SW480 (cell line): Measurements from ENCODE around the gene MRPL37.
"Not testable (repeated sequence)": the region's sequence is repeated elsewhere in the genome, so short reads cannot be mapped to it uniquely, and the experiment has no call there.

Experiments
- DNase-seq: peaks from one replicate; pipeline ENCODE4 v3.0.0-alpha.2; 2016; ENCODE audit warnings: low spot score

Gene MRPL37

GRCh38 chr1:54172614-54173599 is 27.1 kb upstream of the MRPL37 start:
- no peak for DNase-seq

GRCh38 chr1:54173681-54174080 is 26.3 kb upstream of the MRPL37 start:
- DNase-seq: no peak

- no peak for DNase-seq
These were observed 25.9 kb upstream of the MRPL37 start for GRCh38 chr1:54174106-54174505.

DNA sequence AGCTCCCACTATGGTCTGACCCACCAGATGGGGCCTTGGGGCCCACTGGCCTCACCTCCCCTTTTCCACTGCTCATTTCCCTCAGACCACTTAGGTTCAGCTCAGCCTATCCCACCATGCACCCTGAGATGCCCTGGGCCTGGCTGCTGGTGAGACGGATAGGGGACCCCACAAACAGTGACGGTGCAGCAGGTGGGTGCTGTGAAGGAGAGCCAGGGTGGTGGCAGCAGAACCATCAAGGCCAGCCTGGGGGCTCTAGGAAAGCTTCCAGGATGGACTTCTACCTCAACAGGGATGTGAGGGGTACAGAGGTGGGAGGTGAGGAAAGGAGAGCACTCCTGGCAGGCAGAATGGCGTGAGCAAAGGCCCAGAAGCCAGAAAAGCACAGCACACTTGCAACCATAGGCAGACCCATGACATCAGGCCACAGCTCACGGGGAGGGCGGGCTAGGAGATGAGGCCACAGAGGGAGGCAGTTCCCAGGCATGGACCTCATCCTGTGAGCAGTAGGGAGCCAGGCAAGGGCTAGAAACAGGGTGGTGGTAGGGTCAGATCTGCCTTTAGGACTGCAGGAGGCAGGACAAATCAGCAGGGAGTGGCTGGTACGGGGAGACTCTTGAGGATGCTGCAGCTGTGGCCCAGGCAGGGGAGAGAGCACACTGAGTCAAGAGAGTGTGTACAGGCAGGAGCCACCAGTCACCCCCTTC is 23.2 kb upstream of the MRPL37 start:
- no peak for DNase-seq

DNA sequence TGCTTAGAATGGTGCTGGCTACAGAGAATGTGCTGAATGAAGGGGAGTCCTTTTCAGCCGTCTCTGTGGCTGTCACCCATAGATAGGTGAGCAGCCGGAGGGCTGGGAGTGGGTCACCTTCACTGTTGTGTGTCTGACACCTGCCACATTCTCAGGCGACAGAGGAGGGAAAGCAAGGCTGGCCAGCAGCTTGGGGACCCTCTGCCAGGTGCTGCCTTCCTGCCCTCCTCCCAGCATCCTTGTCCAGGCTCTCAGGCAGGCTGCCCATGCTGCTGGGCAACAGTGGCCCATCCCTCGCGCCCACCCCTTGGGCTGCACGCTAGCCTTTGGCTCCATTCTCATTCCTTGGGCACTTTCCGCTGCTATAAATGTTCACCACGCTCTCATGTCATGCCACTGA is 22.2 kb upstream of the MRPL37 start:
- no peak for DNase-seq

- no peak for DNase-seq
These were observed 21.5 kb upstream of the MRPL37 start for GRCh38 chr1:54178296-54179070.

GRCh38 chr1:54180701-54181360 is 19.1 kb upstream of the MRPL37 start:
- no peak for DNase-seq

DNA sequence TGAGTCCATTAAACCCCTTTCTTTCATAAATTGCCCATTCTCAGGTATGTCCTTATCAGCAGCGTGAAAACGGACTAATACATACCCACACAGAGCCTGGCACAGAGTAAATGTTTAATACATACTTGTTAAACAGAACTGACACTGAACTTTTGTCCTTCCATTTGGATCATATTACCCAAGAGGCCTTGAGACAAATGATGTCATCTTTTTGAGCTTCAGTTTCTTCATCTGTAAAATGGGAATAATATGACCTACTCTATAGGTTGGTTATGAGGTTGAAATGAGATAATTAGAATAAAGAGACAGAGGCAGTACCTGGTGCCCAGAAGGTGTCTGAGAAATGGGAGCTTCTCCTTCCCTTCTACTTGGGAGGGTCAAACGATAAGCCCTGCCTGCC is 13.9 kb upstream of the MRPL37 start:
- no peak for DNase-seq

DNA sequence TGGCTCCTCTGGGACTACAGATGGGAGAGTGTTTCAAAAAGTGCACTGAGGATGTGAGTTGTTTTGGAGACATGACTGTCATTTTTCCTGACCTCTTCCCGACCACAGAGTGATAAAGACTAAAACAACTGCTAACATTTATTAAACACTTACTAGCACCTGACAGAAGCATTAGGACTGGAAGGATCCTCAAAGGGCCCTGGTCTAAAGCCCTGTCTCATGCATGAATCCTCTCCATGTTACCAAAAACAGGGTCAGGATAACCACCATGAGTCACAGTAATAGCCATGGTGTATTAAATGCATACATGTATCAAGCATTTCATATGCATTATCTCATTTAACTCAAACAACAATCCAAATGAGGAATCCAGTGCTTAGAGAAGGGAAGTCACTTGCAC is 11.7 kb upstream of the MRPL37 start:
- DNase-seq: no peak

DNA sequence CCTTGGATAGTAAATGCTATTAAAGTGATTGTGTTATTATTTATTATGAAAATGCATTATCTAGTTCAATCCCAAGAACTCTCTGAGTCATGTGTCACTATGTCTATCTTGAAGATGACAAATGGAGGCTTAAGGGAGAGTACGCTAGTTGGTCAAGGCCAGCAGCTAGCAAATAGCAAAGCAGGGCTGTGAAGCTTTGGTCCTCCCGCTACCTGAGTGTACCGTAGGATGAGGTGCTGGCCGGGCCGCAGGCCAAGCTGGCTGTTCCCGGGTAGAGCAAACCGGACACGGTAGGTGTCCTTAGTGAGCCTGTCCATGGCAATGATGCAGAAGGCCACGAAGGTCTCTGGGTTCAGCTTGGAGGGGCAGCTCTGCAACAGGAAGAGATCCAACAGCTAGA is 9.4 kb upstream of the MRPL37 start:
- no peak for DNase-seq

GRCh38 chr1:54191525-54191924 is 8.4 kb upstream of the MRPL37 start:
- no peak for DNase-seq

DNA sequence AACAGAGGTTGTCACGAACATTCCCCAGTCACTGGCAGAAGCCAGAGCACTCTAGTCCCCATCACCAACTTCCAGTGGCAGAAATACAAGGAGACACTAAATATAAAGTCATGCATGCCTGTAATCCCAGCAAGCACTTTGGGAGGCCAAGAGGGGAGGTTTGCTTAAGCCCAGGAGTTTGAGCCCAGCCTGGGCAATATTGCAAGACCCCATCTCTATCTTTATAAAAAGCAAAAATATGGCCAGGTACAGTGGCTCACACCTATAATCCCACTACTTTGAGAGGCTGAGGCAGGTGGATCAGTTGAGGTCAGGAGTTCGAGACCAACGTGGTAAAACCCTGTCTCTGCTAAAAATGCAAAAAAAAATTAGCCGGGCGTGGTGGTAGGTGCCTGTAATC is 6.5 kb upstream of the MRPL37 start:
- DNase-seq: no peak

GRCh38 chr1:54199151-54199764 is 709 bp upstream of the MRPL37 start:
- peak; percentile 8 for DNase-seq

- DNase-seq: no peak
These were observed 591 bp downstream of the MRPL37 start for GRCh38 chr1:54200519-54200997.

- no peak for DNase-seq
These were observed 4.2 kb downstream of the MRPL37 start for GRCh38 chr1:54204199-54204598.

- no peak for DNase-seq
These were observed 7.3 kb downstream of the MRPL37 start for GRCh38 chr1:54207287-54207686.

DNA sequence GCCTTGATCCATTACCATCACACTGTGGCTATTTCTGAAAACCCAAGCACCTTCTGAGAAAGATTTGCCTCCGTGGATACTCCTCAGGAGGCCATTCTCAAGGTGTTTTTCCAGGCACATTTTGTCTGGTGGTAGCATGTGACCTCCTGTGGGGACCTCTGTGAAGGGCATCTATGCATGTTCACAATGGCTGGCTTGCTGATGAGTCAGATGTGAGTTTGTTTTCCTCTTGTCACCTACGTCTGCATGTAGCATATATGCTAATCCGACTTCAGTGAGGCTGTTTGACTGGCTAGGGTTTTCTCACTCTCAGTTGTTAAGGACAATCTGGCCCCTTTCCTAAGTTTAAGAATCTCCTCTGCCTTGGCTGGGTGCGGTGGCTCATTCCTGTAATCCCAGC is 7.9 kb downstream of the MRPL37 start:
- not testable (repeated sequence) for DNase-seq

- no peak for DNase-seq
These were observed 12.9 kb downstream of the MRPL37 start for GRCh38 chr1:54212872-54213271.

GRCh38 chr1:54215523-54215922 is 15.6 kb downstream of the MRPL37 start:
- DNase-seq: no peak

DNA sequence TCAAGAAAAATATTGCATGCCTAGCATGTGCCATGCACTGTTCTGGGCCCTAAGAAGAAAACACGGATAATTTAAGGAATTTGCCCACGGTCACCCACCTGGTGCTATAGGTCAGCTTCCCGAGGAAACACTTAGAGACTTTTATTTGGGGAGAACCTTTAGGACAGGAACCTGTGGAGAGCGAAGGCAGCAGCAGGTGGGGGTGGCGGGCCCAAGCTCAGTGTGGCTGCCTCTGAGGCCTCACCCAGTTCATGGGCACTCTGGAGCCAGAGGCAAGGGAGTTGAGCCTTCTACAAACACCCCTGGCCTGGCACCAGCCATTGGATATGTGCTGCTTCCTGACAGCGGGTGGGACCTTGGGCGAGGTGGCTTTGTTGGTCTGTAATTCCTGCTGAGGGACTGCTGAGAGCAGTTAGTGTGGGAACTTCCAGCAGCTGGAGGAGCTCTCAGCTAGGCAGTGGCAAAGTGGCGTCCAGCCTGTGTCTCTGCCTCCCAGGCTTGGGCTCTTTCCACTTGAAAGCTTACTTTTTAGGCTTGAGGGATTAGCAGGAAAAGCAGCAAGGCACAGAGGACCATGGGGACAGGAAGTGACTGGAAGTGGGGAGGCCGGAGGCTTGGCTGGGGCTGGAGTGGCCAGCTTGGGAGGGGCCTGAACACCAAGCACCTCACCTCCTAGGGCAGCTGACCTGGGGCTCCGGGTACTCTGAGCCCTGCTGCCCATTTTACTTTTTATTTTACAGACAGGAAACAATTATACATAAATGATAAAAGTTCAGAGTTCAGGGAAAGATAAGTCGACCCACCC is 19.1 kb downstream of the MRPL37 start:
- DNase-seq: no peak

- DNase-seq: no peak
These were observed 19.7 kb downstream of the MRPL37 start for GRCh38 chr1:54219688-54220003.
